Upper lobe of left lung (tissue), 4 donors: Measurements from ENCODE around the gene HOXD10.

Experiments
- CTCF ChIP-seq, 6 experiments: fragments of 450-650 bp in 4 of 6; fragments of 200-600 bp in 2 of 6; sonication (generic) in 2 of 6; IDR thresholded peaks; one replicate each; pipeline ENCODE4 v1.5.1; 2016 to 2019; ENCODE audit warnings: antibody characterized with exemption in 6 of 6
- EP300 ChIP-seq, 4 donors: sonication (generic); formaldehyde crosslinking; IDR thresholded peaks; one replicate each; pipeline ENCODE4 v1.5.1; 2017; ENCODE audit warnings: antibody characterized with exemption in 4 of 4, control low read depth in 2 of 4
- POLR2A ChIP-seq, 4 donors: fragments of 450-650 bp; IDR thresholded peaks; one replicate each; pipeline ENCODE4 v1.5.1; 2016 to 2017; ENCODE audit warnings: antibody characterized with exemption in 4 of 4, mild to moderate bottlenecking in 2 of 4
- POLR2AphosphoS5 ChIP-seq, 2 donors: sonication (generic); formaldehyde crosslinking; IDR thresholded peaks; one replicate each; pipeline ENCODE4 v1.5.1; 2017; ENCODE audit warnings: antibody characterized with exemption in 2 of 2

- TF ChIP-seq CTCF (IDR thresholded peaks at IDR 0.05) = no peak
- TF ChIP-seq POLR2AphosphoS5 (IDR thresholded peaks at IDR 0.05) = no peak
- no peak for TF ChIP-seq POLR2A (IDR thresholded peaks at IDR 0.05)
- TF ChIP-seq EP300 (IDR thresholded peaks at IDR 0.05) = no peak
These were observed 34.1 kb upstream of the HOXD10 start for GRCh38 chr2:176082525-176082823.
